ENCODE results near the gene DR1. TPM values are rescaled to one million over a fixed set of nuclear protein-coding genes. Genes with fewer than 3 reads are reported as not detected.

The DR1 gene
- total and polyA plus RNA-seq, 2 of the 4 experiments (the other 2 are of a cell fraction) = 27.1 to 39.4 TPM

DNA sequence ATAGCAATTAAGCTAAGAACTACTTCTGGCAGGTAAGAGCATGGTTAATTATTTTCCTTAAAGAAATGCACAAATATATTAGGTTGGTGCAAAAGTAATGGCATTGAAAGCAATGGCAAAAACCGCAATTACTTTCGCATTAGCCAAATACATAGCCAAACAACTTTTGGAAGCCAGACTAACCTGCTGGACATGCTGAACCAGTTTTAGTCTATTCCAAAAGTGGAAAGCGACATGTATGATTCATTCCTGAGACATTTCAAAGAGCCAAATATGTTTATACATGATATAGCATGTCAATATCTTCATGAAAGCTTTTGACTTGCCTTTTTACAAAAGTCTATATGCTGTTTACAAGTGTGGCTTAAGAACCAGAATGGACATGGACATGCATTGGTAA is 23.4 kb upstream of the DR1 start:
- Histone ChIP-seq H3K9ac (ENCODE audit: low read depth, low read length) (no peak overlapping the region), H3K9me1 (ENCODE audit: insufficient read depth, low read length) (no peaks in the 10 kb centered on the region), H3K4ac (ENCODE audit: low read depth, low read length) (no peak overlapping the region), H3K14ac (replicated peaks; ENCODE audit: low read depth, low read length) (no peak overlapping the region), H4K91ac (ENCODE audit: insufficient read depth, low read depth, low read length) (no peak overlapping the region), H3K56ac (ENCODE audit: extremely low read depth, insufficient read depth, low read length) (no peak overlapping the region), H3K18ac (ENCODE audit: low read depth, low read length) (no peak overlapping the region), H4K5ac (ENCODE audit: low read depth, low read length) (no peak overlapping the region), H2BK5ac (ENCODE audit: low read depth, low read length, poor library complexity, severe bottlenecking) (no peak overlapping the region), H3K27me3 (ENCODE audit: control insufficient read depth, insufficient read depth, low read length) (no peaks in the 10 kb centered on the region), H3K4me2 (ENCODE audit: low read depth, low read length) (no peak overlapping the region), H3K79me1 (ENCODE audit: low read depth in 1 of 2, low read length in 2 of 2) (no peaks in the 10 kb centered on the region), H2BK15ac (ENCODE audit: low read depth, low read length) (no peak overlapping the region), H2BK120ac (ENCODE audit: low read depth, low read length) (no peak overlapping the region), H4K8ac (ENCODE audit: low read depth in 2 of 2, low read length in 2 of 2) (no peak overlapping the region), H3K9me3 (ENCODE audit: control insufficient read depth, insufficient read depth, low read length) (no peaks in the 10 kb centered on the region), H3K4me1 (ENCODE audit: control insufficient read depth, insufficient read depth, low read length) (peaks cover 3% of the 10 kb centered on the region; the same call in 1 of the 2 replicates), H3K36me3 (ENCODE audit: control insufficient read depth, insufficient read depth, low read length) (no peaks in the 10 kb centered on the region), H2BK20ac (ENCODE audit: low read depth, low read length) (no peak overlapping the region), H4K20me1 (ENCODE audit: insufficient read depth, low read length) (no peaks in the 10 kb centered on the region), H2AK5ac (ENCODE audit: low read depth, low read length) (no peak overlapping the region), H3K23ac (ENCODE audit: low read depth, low read length) (no peak overlapping the region), H2AK9ac (replicated peaks; ENCODE audit: low read depth, low read length, poor library complexity) (no peak overlapping the region), H3K27ac (ENCODE audit: insufficient read depth, low read length) (no peak overlapping the region), H3K4me3 (ENCODE audit: insufficient read depth, low read depth, low read length) (no peak overlapping the region), H2AFZ (replicated peaks; ENCODE audit: low read length, poor library complexity) (no peak overlapping the region)
- POLR2A ChIA-PET (ENCODE audit: unreplicated experiment) = no interaction called here
- no CpG with 5 or more reads among the region's 3 CpGs for WGBS, 2 experiments (ENCODE audit: extremely low coverage in 2 of 2, insufficient read length in 1 of 2)
- DNase-seq (no peak), ATAC-seq (ENCODE audit: low read depth) (no peak)
- TF ChIP-seq SMC3 (IDR thresholded peaks at IDR 0.05; ENCODE audit: low read depth, low read length) (no peak), MAZ (IDR thresholded peaks at IDR 0.05; ENCODE audit: borderline replicate concordance, low read depth, low read length) (no peak), BHLHE40 (IDR thresholded peaks at IDR 0.05; ENCODE audit: low read depth, low read length) (no peak), CEBPB (IDR thresholded peaks at IDR 0.05; ENCODE audit: low read depth, low read length) (no peak), CHD1 (IDR thresholded peaks at IDR 0.05; ENCODE audit: low read depth, low read length) (no peak), RFX5 (IDR thresholded peaks at IDR 0.05; ENCODE audit: low read depth, low read length) (no peak), MAFK (IDR thresholded peaks at IDR 0.05; ENCODE audit: low read depth, low read length) (no peak), NFE2L2 (IDR thresholded peaks at IDR 0.05; ENCODE audit: low read depth, low read length) (no peak), RCOR1 (IDR thresholded peaks at IDR 0.05; ENCODE audit: insufficient replicate concordance, low read length) (no peak)
- TF ChIP-seq, protein P1, sequence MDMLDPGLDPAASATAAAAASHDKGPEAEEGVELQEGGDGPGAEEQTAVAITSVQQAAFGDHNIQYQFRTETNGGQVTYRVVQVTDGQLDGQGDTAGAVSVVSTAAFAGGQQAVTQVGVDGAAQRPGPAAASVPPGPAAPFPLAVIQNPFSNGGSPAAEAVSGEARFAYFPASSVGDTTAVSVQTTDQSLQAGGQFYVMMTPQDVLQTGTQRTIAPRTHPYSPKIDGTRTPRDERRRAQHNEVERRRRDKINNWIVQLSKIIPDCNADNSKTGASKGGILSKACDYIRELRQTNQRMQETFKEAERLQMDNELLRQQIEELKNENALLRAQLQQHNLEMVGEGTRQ (IDR thresholded peaks at IDR 0.05; ENCODE audit: low read depth, low read length) = no peak
- TF ChIP-seq, protein P2, sequence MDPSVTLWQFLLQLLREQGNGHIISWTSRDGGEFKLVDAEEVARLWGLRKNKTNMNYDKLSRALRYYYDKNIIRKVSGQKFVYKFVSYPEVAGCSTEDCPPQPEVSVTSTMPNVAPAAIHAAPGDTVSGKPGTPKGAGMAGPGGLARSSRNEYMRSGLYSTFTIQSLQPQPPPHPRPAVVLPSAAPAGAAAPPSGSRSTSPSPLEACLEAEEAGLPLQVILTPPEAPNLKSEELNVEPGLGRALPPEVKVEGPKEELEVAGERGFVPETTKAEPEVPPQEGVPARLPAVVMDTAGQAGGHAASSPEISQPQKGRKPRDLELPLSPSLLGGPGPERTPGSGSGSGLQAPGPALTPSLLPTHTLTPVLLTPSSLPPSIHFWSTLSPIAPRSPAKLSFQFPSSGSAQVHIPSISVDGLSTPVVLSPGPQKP (IDR thresholded peaks at IDR 0.05; ENCODE audit: borderline replicate concordance, low read depth, low read length) = no peak
- TF ChIP-seq, protein P3, sequence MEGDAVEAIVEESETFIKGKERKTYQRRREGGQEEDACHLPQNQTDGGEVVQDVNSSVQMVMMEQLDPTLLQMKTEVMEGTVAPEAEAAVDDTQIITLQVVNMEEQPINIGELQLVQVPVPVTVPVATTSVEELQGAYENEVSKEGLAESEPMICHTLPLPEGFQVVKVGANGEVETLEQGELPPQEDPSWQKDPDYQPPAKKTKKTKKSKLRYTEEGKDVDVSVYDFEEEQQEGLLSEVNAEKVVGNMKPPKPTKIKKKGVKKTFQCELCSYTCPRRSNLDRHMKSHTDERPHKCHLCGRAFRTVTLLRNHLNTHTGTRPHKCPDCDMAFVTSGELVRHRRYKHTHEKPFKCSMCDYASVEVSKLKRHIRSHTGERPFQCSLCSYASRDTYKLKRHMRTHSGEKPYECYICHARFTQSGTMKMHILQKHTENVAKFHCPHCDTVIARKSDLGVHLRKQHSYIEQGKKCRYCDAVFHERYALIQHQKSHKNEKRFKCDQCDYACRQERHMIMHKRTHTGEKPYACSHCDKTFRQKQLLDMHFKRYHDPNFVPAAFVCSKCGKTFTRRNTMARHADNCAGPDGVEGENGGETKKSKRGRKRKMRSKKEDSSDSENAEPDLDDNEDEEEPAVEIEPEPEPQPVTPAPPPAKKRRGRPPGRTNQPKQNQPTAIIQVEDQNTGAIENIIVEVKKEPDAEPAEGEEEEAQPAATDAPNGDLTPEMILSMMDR (conservative IDR thresholded peaks at IDR 0.05; ENCODE audit: low read depth, low read length) = no peak
- intact Hi-C loops (cut with micrococcal nuclease) (no loop called here), dilution Hi-C loops (cut with HindIII; ENCODE audit: low sequenced_read_pairs, unreplicated experiment) (no loop called here), in situ Hi-C loops (cut with MboI; ENCODE audit: low sequenced_read_pairs) (no loop called here)
- no TSS peak for BruUV-seq (replicated peaks)
- CTCF ChIA-PET = interaction anchor here (0.6 kb wide), 1 partner anchor 875 kb away, joined by 5 read pairs; no protein-coding TSS in a partner anchor
